ENCODE data around the gene CARD19. TPM values are rescaled to one million over a fixed set of nuclear protein-coding genes. Genes with fewer than 3 reads are reported as not detected.
A peak's percentile ranks its signal among the peaks of the same experiment; 100 is the strongest.

Gene CARD19
- total and polyA plus RNA-seq, 9 of the 15 experiments (the other 6 are each of a cell fraction or from before 2014, with no cell fraction given) = 0.90 to 34.9 (median 14.6) TPM

GRCh38 chr9:93119953-93120845 is 24.2 kb downstream of the CARD19 start (continued):
- TF ChIP-seq PRMT5 (CRISPR knock-in tag; IDR thresholded peaks at IDR 0.05) = no peak
- no peak for TF ChIP-seq E2F1 (CRISPR knock-in tag; IDR thresholded peaks at IDR 0.05)
- TF ChIP-seq PKNOX1 (IDR thresholded peaks at IDR 0.05) = 0 out of 2 replicates have a peak, but pooled peaks have one; percentile 40
- TF ChIP-seq REST (IDR thresholded peaks at IDR 0.05; ENCODE audit: borderline replicate concordance) = 0 out of 2 replicates have a peak, but pooled peaks have one; percentile 20
- no peak for TF ChIP-seq REST (CRISPR knock-in tag; IDR thresholded peaks at IDR 0.05; ENCODE audit: low read depth)

Data from K562 (cell line).